HepG2 (cell line): ENCODE data around the gene ELAVL4. TPM values are rescaled to one million over a fixed set of nuclear protein-coding genes. Genes with fewer than 3 reads are reported as not detected.

ENCODE experiments used
- ATAC-seq: fragments of 200-7000 bp; cut with Tn5 transposase; 3 replicates; pipeline ENCODE4 v1.9.1; 2020; ENCODE audit warnings: mild to moderate bottlenecking, moderate library complexity
- BruUV-seq: library from RNA; stranded (reverse); fragments of 400-500 nt; replicated peaks from 2 replicates; lab custom pipeline; 2021; lab: Mats Ljungman, UMichigan
- CTCF ChIA-PET: fragments of 300-600 bp; formaldehyde crosslinking; extraction: SDS; loops from one replicate; lab custom pipeline; 2021; ENCODE audit warnings: low total read pairs, inconsistent platforms, low intra/inter-chr PET ratio; lab: Yijun Ruan, JAX
- POLR2A ChIA-PET: fragments of 350-600 bp; sonication (Branson Sonifier 250); formaldehyde crosslinking; loops from one replicate; lab custom pipeline; 2020; ENCODE audit warnings: antibody characterized with exemption, inconsistent platforms; lab: Yijun Ruan, JAX
- DNase-seq: peaks from one replicate; pipeline ENCODE4 v3.0.0-alpha.2; 2015; ENCODE audit warnings: low spot score
- FAIRE-seq: peaks from 3 replicates; lab custom pipeline; 2011; peaks lifted over from hg19 to GRCh38; lab: Jason Lieb, UNC
- H2AFZ ChIP-seq: one replicate; pipeline ENCODE4 v1.6.1; 2011; ENCODE audit warnings: low read length, inconsistent platforms
- H3K27ac ChIP-seq: fragments of 300-600 bp; 3 replicates; pipeline ENCODE4 v1.8.0; 2011; ENCODE audit warnings: mixed run types, mild to moderate bottlenecking, mixed read lengths, low read length, inconsistent platforms; ENCODE audit not compliant: insufficient read depth; ENCODE audit errors: extremely low read length
- H3K27me3 ChIP-seq, 2 experiments: fragments of 200-600 bp in 1 of 2; 2 replicates in 1 of 2; 3 replicates in 1 of 2; pipeline versions ENCODE4 v1.6.0 to v1.8.0; 2011; ENCODE audit warnings: low read length in 2 of 2, mild to moderate bottlenecking in 2 of 2, moderate library complexity in 2 of 2, inconsistent platforms in 1 of 2; ENCODE audit not compliant: insufficient read depth in 2 of 2, control insufficient read depth in 1 of 2
- H3K36me3 ChIP-seq, 2 experiments: fragments of 200-600 bp in 1 of 2; replicated peaks in 1 of 2; 2 replicates in 1 of 2; 3 replicates in 1 of 2; pipeline versions ENCODE4 v1.5.1 to v1.8.0; 2011; ENCODE audit warnings: low read length in 2 of 2, inconsistent platforms in 1 of 2; ENCODE audit not compliant: insufficient read depth in 2 of 2, control insufficient read depth in 1 of 2
- H3K4me1 ChIP-seq: 2 replicates; pipeline ENCODE4 v1.5.1; 2012; ENCODE audit warnings: low read length, inconsistent platforms; ENCODE audit not compliant: insufficient read depth
- H3K4me2 ChIP-seq: 2 replicates; pipeline ENCODE4 v1.6.0; 2011; ENCODE audit warnings: low read depth, low read length, inconsistent platforms
- H3K4me3 ChIP-seq, 3 experiments: fragments of 200-600 bp in 1 of 3; sonication (generic), shearing (Covaris generic) in 1 of 3; replicated peaks in 1 of 3; 2 replicates each; pipeline ENCODE4 v1.5.1; 2011 to 2016; ENCODE audit warnings: low read length in 3 of 3, inconsistent platforms in 2 of 3, low read depth in 2 of 3, mild to moderate bottlenecking in 2 of 3, control low read depth in 1 of 3, mixed read lengths in 1 of 3; ENCODE audit not compliant: insufficient read depth in 1 of 3
- H3K79me2 ChIP-seq: one replicate; pipeline ENCODE4 v1.6.1; 2011; ENCODE audit warnings: low read length, inconsistent platforms; ENCODE audit not compliant: insufficient read depth
- H3K9ac ChIP-seq: 2 replicates; pipeline ENCODE4 v1.6.0; 2011; ENCODE audit warnings: mild to moderate bottlenecking, low read depth, low read length, inconsistent platforms; ENCODE audit not compliant: insufficient read depth
- H3K9me3 ChIP-seq: 2 replicates; pipeline ENCODE4 v1.5.1; 2012; ENCODE audit warnings: mild to moderate bottlenecking, low read length
- H4K20me1 ChIP-seq: 2 replicates; pipeline ENCODE4 v1.6.0; 2011; ENCODE audit warnings: inconsistent platforms, mild to moderate bottlenecking, low read length, moderate library complexity; ENCODE audit not compliant: insufficient read depth
- ATF1 ChIP-seq: IDR thresholded peaks from 2 replicates; pipeline ENCODE4 v1.6.1; 2016; ENCODE audit warnings: mild to moderate bottlenecking, control low read depth
- EED ChIP-seq: sonication (generic); formaldehyde crosslinking; IDR thresholded peaks from 2 replicates; pipeline ENCODE4 v1.5.0; 2020; ENCODE audit warnings: mild to moderate bottlenecking, missing genetic modification reagents
- ETS1 ChIP-seq: sonication (generic); formaldehyde crosslinking; IDR thresholded peaks from 2 replicates; pipeline ENCODE4 v1.4.0; 2020; ENCODE audit warnings: missing genetic modification reagents
- FOXK1 ChIP-seq: sonication (generic); formaldehyde crosslinking; IDR thresholded peaks from 2 replicates; pipeline ENCODE4 v1.4.0; 2020; ENCODE audit warnings: low read depth, missing genetic modification reagents, borderline replicate concordance
- HDAC1 ChIP-seq: sonication (generic); formaldehyde crosslinking; IDR thresholded peaks from 2 replicates; pipeline ENCODE4 v1.5.1; 2020; ENCODE audit warnings: mild to moderate bottlenecking, missing genetic modification reagents
- HNF4A ChIP-seq: sonication (generic); formaldehyde crosslinking; IDR thresholded peaks from 2 replicates; pipeline ENCODE4 v1.4.0; 2020; ENCODE audit warnings: missing genetic modification reagents
- ISX ChIP-seq: sonication (generic); formaldehyde crosslinking; conservative IDR thresholded peaks from 2 replicates; pipeline ENCODE4 v1.5.0; 2020; ENCODE audit warnings: missing genetic modification reagents
- JARID2 ChIP-seq: sonication (generic); formaldehyde crosslinking; IDR thresholded peaks from 2 replicates; pipeline ENCODE4 v1.8.1; 2023; ENCODE audit warnings: missing genetic modification reagents, inconsistent platforms; ENCODE audit not compliant: insufficient replicate concordance
- LCORL ChIP-seq, 2 experiments: fragments of 450-650 bp in 1 of 2; sonication (generic) in 1 of 2; formaldehyde crosslinking in 1 of 2; IDR thresholded peaks; 2 replicates each; pipeline versions ENCODE4 v1.5.0 to v1.6.1; 2017 to 2020; ENCODE audit warnings: antibody characterized with exemption in 1 of 2, missing genetic modification reagents in 1 of 2
- NCOR1 ChIP-seq: fragments of 200-600 bp; sonication (generic); IDR thresholded peaks from 2 replicates; pipeline ENCODE4 v1.7.0; 2017; ENCODE audit warnings: antibody characterized with exemption, low read length, borderline replicate concordance
- RBAK ChIP-seq: sonication (generic); formaldehyde crosslinking; IDR thresholded peaks from 2 replicates; pipeline ENCODE4 v1.5.1; 2020; ENCODE audit warnings: mild to moderate bottlenecking, missing genetic modification reagents
- SPEN ChIP-seq: sonication (generic); formaldehyde crosslinking; IDR thresholded peaks from 2 replicates; pipeline ENCODE4 v1.5.1; 2020; ENCODE audit warnings: low read depth, mild to moderate bottlenecking, missing genetic modification reagents
- ZMYM4 ChIP-seq: sonication (generic); formaldehyde crosslinking; IDR thresholded peaks from 2 replicates; pipeline ENCODE4 v1.8.1; 2023; ENCODE audit warnings: mild to moderate bottlenecking, missing genetic modification reagents
- ZNF136 ChIP-seq: sonication (generic); formaldehyde crosslinking; IDR thresholded peaks from 2 replicates; pipeline ENCODE4 v1.8.1; 2022; ENCODE audit warnings: low read depth, mild to moderate bottlenecking, moderate library complexity, missing genetic modification reagents
- WGBS: methylation state at CpG from one replicate; pipeline ENCODE4 v1.1.6; 2017; ENCODE audit warnings: low lambda C conversion rate; 5-methylcytosine and 5-hydroxymethylcytosine counted together
- in situ Hi-C: cut with HindIII; loops from 2 replicates; pipeline ENCODE4 v1.10.0; 2017; ENCODE audit warnings: low pct_unique_long_range_greater_than_20kb; ENCODE audit not compliant: extremely low pct_ligation_motif_present
- intact Hi-C: fragments of 100-400 bp; cut with micrococcal nuclease; formaldehyde crosslinking; loops from one replicate; pipeline ENCODE4 v1.10.0; 2022; ENCODE audit not compliant: unreplicated experiment
- polyA plus RNA-seq, 8 experiments: library from polyadenylated mRNA; depleted of rRNA in 3 of 8; stranded (reverse) in 7 of 8; unstranded in 1 of 8; fragments of >200 nt; fragmentation: Illumina TruSeq in 4 of 8; extraction: Trizol in 4 of 8; gene quantifications; 2 replicates each; pipeline versions ENCODE4 v1.2.1 to v1.2.3, GENCODE V29; 2011 to 2016; ENCODE audit warnings: low read depth in 4 of 8, missing spikeins in 1 of 8, mixed read lengths in 1 of 8; ENCODE audit not compliant: insufficient read depth in 1 of 8
- total RNA-seq, 5 experiments: library from RNA; depleted of rRNA; stranded (reverse); fragments of >200 nt; fragmentation: Illumina TruSeq; extraction: Trizol; gene quantifications; 2 replicates each; pipeline ENCODE4 v1.2.3, GENCODE V29; 2016; ENCODE audit warnings: low read depth in 1 of 5
- TF ChIP-seq, protein P1 (sequence below): sonication (generic); formaldehyde crosslinking; conservative IDR thresholded peaks from 2 replicates; pipeline ENCODE4 v1.4.0; 2020; ENCODE audit warnings: mild to moderate bottlenecking, missing genetic modification reagents, moderate library complexity
- TF ChIP-seq, protein P2 (sequence below): IDR thresholded peaks from 2 replicates; pipeline ENCODE4 v1.6.1; 2012; ENCODE audit warnings: inconsistent platforms
- TF ChIP-seq, protein P3 (sequence below): sonication (generic); formaldehyde crosslinking; IDR thresholded peaks from 2 replicates; pipeline ENCODE4 v1.5.0; 2020; ENCODE audit warnings: missing genetic modification reagents, mild to moderate bottlenecking, borderline replicate concordance

ELAVL4 gene
- total and polyA plus RNA-seq, 2 of the 13 experiments (the other 11 are each of a cell fraction or from before 2014, with no cell fraction given), result not detected

- TF ChIP-seq HNF4A (CRISPR knock-in tag) (peak; percentile 88), EED (CRISPR knock-in tag) (no peak), RBAK (peak; percentile 92), ISX (CRISPR knock-in tag) (no peak), NCOR1 (peak; percentile 30; the same call in 1 of the 2 replicates), FOXK1 (CRISPR knock-in tag) (no peak), JARID2 (no peak)
- TF ChIP-seq, all 625 proteins: peak for 11
Measured at GRCh38 chr1:50213505-50213904, 104.8 kb downstream of the ELAVL4 start (continued).

DNA sequence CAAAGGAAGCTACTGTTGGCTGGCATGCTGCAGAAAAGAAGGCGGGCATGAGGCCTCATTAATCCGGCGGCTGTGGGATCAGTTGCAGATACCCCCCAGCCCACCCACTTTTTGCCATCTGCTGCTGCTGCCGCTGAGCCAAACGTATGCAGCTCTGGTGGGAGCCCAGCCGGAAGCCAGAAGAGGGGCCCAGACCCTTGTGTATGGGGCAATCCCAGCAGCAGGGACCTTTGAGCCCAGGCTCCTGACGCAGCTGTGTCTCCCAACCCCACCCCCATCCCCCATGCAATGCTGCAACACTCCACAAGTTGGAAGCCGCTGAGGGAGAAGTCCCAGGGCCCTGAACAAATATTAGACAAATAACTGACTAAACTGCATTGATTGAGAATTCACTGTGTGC is 106.0 kb downstream of the ELAVL4 start:
- no peak overlapping the region for H3K27ac ChIP-seq
- CTCF ChIA-PET, result no interaction called here
- H3K4me1 ChIP-seq, result peaks cover 25% of the 10 kb centered on the region
- H3K4me3 ChIP-seq, result no peak overlapping the region
- no peak overlapping the region for H3K9ac ChIP-seq
- H3K27me3 ChIP-seq, result no peaks in the 10 kb centered on the region
- ATAC-seq (peak; percentile 99), FAIRE-seq (no peak), DNase-seq (peak; percentile 74)
- in situ Hi-C loops, result no loop called here
- POLR2A ChIA-PET, result no interaction called here
- H3K36me3 ChIP-seq, result no peaks in the 10 kb centered on the region
- peak overlapping the region; percentile 20; the same call in 1 of the 2 replicates for H3K4me2 ChIP-seq
- no TSS peak for BruUV-seq
- no peaks in the 10 kb centered on the region for H4K20me1 ChIP-seq
- no peak overlapping the region for H2AFZ ChIP-seq
- H3K9me3 ChIP-seq, result no peaks in the 10 kb centered on the region
- intact Hi-C loops, result no loop called here
- WGBS, result 30% methylated on average over 2 of the region's 8 CpGs
- no peaks in the 10 kb centered on the region for H3K79me2 ChIP-seq
- TF ChIP-seq ETS1 (CRISPR knock-in tag), result no peak
- TF ChIP-seq, protein P1, sequence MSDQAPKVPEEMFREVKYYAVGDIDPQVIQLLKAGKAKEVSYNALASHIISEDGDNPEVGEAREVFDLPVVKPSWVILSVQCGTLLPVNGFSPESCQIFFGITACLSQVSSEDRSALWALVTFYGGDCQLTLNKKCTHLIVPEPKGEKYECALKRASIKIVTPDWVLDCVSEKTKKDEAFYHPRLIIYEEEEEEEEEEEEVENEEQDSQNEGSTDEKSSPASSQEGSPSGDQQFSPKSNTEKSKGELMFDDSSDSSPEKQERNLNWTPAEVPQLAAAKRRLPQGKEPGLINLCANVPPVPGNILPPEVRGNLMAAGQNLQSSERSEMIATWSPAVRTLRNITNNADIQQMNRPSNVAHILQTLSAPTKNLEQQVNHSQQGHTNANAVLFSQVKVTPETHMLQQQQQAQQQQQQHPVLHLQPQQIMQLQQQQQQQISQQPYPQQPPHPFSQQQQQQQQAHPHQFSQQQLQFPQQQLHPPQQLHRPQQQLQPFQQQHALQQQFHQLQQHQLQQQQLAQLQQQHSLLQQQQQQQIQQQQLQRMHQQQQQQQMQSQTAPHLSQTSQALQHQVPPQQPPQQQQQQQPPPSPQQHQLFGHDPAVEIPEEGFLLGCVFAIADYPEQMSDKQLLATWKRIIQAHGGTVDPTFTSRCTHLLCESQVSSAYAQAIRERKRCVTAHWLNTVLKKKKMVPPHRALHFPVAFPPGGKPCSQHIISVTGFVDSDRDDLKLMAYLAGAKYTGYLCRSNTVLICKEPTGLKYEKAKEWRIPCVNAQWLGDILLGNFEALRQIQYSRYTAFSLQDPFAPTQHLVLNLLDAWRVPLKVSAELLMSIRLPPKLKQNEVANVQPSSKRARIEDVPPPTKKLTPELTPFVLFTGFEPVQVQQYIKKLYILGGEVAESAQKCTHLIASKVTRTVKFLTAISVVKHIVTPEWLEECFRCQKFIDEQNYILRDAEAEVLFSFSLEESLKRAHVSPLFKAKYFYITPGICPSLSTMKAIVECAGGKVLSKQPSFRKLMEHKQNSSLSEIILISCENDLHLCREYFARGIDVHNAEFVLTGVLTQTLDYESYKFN (CRISPR knock-in tag), result peak; percentile 64
- TF ChIP-seq, protein P2, sequence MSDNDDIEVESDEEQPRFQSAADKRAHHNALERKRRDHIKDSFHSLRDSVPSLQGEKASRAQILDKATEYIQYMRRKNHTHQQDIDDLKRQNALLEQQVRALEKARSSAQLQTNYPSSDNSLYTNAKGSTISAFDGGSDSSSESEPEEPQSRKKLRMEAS, result 0 out of 2 replicates have a peak, but pooled peaks have one; percentile 24
- no peak for TF ChIP-seq ATF1
- TF ChIP-seq LCORL (IDR thresholded peaks at IDR 0.05), result no peak
- TF ChIP-seq LCORL (CRISPR knock-in tag; IDR thresholded peaks at IDR 0.05), result peak; percentile 66; the same call in 1 of the 2 replicates
- no peak for TF ChIP-seq ZNF136 (CRISPR knock-in tag)
- TF ChIP-seq, protein P3, sequence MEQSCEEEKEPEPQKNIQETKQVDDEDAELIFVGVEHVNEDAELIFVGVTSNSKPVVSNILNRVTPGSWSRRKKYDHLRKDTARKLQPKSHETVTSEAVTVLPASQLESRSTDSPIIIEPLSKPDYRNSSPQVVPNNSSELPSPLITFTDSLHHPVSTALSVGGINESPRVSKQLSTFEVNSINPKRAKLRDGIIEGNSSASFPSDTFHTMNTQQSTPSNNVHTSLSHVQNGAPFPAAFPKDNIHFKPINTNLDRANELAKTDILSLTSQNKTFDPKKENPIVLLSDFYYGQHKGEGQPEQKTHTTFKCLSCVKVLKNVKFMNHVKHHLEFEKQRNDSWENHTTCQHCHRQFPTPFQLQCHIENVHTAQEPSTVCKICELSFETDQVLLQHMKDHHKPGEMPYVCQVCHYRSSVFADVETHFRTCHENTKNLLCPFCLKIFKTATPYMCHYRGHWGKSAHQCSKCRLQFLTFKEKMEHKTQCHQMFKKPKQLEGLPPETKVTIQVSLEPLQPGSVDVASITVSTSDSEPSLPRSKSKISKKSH (CRISPR knock-in tag), result 0 out of 2 replicates have a peak, but pooled peaks have one; percentile 28
- 0 out of 2 replicates have a peak, but pooled peaks have one; percentile 24 for TF ChIP-seq SPEN (CRISPR knock-in tag)
- TF ChIP-seq ZMYM4 (CRISPR knock-in tag), result peak; percentile 30; the same call in 1 of the 2 replicates
- TF ChIP-seq HDAC1 (CRISPR knock-in tag), result peak; percentile 44; the same call in 1 of the 2 replicates
